ENCODE results near the gene SAMD4A. TPM values are rescaled to one million over a fixed set of nuclear protein-coding genes. Genes with fewer than 3 reads are reported as not detected.

The SAMD4A gene
- total RNA-seq, 6 experiments from 2014 or later, result 33.8 to 53.7 (median 41.0) TPM

DNA sequence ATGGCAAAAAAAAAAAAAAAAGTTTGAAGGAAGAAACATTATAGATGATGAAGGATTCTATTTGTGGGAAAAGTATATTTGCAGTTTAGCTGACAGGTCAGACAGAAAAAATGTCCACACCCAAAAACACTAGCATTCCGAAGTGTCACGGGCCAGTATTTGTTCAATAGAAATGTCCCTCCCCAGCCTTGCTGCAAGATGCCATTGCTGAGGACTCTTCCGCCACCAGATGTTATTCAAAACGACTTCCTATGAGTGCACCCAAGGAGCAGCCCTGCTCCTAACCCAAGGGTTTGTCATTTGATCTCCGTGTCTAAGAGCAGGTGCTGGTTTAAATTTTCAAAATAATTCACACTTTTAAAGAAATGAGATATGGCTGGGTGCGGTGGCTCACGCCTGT, 172.6 kb downstream of the SAMD4A start:
- H3K4me1 Mint-ChIP-seq (ENCODE audit: low read depth), result peaks cover 38% of the 10 kb centered on the region
- TF ChIP-seq, protein P1, sequence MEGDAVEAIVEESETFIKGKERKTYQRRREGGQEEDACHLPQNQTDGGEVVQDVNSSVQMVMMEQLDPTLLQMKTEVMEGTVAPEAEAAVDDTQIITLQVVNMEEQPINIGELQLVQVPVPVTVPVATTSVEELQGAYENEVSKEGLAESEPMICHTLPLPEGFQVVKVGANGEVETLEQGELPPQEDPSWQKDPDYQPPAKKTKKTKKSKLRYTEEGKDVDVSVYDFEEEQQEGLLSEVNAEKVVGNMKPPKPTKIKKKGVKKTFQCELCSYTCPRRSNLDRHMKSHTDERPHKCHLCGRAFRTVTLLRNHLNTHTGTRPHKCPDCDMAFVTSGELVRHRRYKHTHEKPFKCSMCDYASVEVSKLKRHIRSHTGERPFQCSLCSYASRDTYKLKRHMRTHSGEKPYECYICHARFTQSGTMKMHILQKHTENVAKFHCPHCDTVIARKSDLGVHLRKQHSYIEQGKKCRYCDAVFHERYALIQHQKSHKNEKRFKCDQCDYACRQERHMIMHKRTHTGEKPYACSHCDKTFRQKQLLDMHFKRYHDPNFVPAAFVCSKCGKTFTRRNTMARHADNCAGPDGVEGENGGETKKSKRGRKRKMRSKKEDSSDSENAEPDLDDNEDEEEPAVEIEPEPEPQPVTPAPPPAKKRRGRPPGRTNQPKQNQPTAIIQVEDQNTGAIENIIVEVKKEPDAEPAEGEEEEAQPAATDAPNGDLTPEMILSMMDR (IDR thresholded peaks at IDR 0.05), result no peak
- no peaks in the 10 kb centered on the region for H3K9me3 Mint-ChIP-seq
- H3K36me3 Mint-ChIP-seq (ENCODE audit: low read depth), result peaks cover 19% of the 10 kb centered on the region
- H3K27me3 Mint-ChIP-seq (ENCODE audit: insufficient read depth), result no peaks in the 10 kb centered on the region; the same call in 1 of the 2 replicates
- no peak for DNase-seq
- H3K4me3 Mint-ChIP-seq, result no peak overlapping the region
- no peak overlapping the region for H3K27ac Mint-ChIP-seq

DNA sequence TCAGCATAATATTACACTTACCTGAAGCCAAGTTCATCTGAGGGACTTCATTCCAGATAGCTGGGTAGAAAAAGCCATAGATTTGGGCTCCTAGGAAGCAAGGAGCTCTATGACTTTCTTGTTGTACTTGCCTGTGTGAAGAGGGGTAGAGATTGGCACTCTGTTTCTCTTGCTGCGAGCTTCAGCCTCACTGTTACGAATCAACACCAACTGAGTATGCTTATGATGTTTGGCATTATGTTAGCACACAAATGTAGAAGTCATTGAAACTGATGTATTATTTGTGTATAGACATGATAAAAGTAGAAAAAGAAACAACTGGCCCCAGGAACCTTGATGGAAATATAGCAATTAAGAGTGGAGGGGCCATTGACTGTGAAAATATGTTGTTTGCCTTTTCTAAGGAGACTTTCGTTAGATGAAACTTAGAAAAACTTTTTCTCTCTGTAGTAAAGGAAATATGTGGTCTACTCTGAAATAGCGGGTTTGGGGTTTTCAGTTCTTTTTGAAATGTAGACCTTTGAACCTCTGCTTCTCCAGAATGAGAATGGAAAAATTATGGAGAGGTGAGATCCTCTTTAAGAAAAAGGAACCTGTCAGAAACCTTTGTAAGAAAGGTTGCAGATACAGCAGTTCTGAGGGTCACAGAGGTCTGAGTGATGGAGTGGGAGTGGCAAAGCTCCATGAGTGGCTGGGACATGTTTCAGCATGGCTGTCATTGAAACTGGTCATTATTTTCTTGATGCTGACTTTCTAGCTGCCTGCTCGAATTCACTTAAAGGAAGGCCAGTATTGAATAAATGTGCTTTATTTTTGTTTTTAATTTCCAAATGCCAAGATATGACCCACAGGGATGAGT, 175.8 kb downstream of the SAMD4A start:
- Mint-ChIP-seq H3K4me1 (ENCODE audit: low read depth) (peaks cover 26% of the 10 kb centered on the region), H3K9me3 (no peaks in the 10 kb centered on the region), H3K27me3 (ENCODE audit: insufficient read depth) (no peaks in the 10 kb centered on the region; the same call in 1 of the 2 replicates), H3K27ac (no peak overlapping the region), H3K4me3 (no peak overlapping the region), H3K36me3 (ENCODE audit: low read depth) (peaks cover 33% of the 10 kb centered on the region)
- DNase-seq, result no peak
- TF ChIP-seq, protein P1 (IDR thresholded peaks at IDR 0.05), result no peak

DNA sequence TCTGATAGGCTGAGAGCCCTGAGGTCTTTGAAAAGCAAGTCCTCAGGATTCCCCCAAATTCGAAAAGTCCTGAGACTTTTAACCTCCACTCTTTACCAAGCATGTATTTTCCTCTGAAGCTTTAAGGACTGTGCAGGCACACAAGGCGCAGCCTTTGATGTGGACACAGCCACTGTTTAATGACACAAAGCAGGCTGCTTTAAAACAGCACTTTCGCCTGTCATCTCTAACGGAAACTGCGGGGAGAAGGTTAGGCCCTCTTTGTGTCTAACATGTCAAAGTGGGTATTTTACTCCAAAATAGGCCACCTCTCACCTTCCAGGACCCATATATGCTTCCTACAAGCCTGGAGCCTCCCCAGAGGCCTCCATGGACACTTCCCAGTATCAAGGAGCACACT, 176.5 kb downstream of the SAMD4A start:
- TF ChIP-seq, protein P1 (IDR thresholded peaks at IDR 0.05), result no peak
- no peak for DNase-seq
- no peaks in the 10 kb centered on the region for H3K9me3 Mint-ChIP-seq
- no peak overlapping the region for H3K4me3 Mint-ChIP-seq
- no peaks in the 10 kb centered on the region; the same call in 1 of the 2 replicates for H3K27me3 Mint-ChIP-seq (ENCODE audit: insufficient read depth)
- H3K27ac Mint-ChIP-seq, result no peak overlapping the region
- H3K36me3 Mint-ChIP-seq (ENCODE audit: low read depth), result peaks cover 37% of the 10 kb centered on the region
- peaks cover 22% of the 10 kb centered on the region for H3K4me1 Mint-ChIP-seq (ENCODE audit: low read depth)

DNA sequence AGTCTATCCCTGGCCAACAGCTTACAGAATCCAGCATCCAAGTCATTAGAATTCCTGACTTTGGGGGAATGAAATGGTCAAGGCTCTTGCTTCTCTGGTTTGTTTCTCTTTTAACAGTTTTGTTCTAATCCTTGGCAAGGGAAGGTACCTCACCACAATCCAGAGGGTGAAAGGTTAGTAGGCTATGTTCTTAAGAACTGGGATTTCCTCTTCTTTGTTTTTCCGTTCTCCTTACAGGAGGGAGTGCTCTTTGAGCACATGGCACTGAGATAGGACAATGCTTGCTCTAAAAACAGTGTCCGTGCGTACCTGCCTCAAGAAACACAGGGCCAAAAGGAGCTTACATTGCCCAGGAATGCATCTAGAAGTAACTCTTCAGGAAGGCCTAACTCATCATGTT, 179.1 kb downstream of the SAMD4A start:
- Mint-ChIP-seq H3K9me3 (no peaks in the 10 kb centered on the region), H3K36me3 (ENCODE audit: low read depth) (peaks cover 46% of the 10 kb centered on the region), H3K4me1 (ENCODE audit: low read depth) (peaks cover 20% of the 10 kb centered on the region), H3K27ac (peak overlapping the region; percentile 39; the same call in 1 of the 2 replicates), H3K4me3 (no peak overlapping the region), H3K27me3 (ENCODE audit: insufficient read depth) (peaks cover 1% of the 10 kb centered on the region)
- TF ChIP-seq, protein P1 (IDR thresholded peaks at IDR 0.05), result no peak
- DNase-seq, result no peak

DNA sequence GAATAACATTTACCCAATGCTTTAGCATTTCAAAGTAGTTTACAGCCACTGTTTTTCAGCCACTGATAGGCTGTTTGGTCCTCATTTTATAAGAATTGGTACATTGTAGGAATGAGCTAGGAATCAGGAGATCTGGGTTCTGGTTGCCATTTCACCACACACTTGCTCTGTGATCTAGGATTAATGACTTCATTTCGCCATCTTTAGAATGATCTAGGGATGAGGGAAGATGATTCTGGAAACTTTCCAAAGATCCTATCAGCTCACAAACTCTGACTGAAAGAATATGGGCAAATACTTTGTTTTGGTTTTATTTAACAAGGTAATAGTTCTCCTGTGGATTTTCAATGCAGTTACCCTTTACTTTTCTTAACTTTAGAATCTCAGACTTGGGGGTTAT, 180.7 kb downstream of the SAMD4A start:
- Mint-ChIP-seq H3K36me3 (ENCODE audit: low read depth) (peaks cover 44% of the 10 kb centered on the region), H3K9me3 (no peaks in the 10 kb centered on the region), H3K27ac (no peak overlapping the region), H3K4me1 (ENCODE audit: low read depth) (peaks cover 20% of the 10 kb centered on the region), H3K27me3 (ENCODE audit: insufficient read depth) (peaks cover 1% of the 10 kb centered on the region), H3K4me3 (no peak overlapping the region)
- TF ChIP-seq, protein P1 (IDR thresholded peaks at IDR 0.05), result no peak
- no peak for DNase-seq
